Retinal pigment epithelial cell (primary cell): ENCODE data around the gene SIK3.

Experiments used
- DNase-seq: peaks from one replicate; pipeline ENCODE4 v3.0.0-alpha.2; 2010; ENCODE audit warnings: low read depth
- H3K4me3 ChIP-seq: 2 replicates; pipeline ENCODE4 v1.5.1; 2011; ENCODE audit warnings: mild to moderate bottlenecking, low read length, control low read depth, moderate library complexity
- TF ChIP-seq, protein P1 (sequence below): conservative IDR thresholded peaks from 2 replicates; pipeline ENCODE4 v1.5.1; 2011; ENCODE audit warnings: low read depth, low read length, control low read depth, inconsistent platforms

The SIK3 gene

DNA sequence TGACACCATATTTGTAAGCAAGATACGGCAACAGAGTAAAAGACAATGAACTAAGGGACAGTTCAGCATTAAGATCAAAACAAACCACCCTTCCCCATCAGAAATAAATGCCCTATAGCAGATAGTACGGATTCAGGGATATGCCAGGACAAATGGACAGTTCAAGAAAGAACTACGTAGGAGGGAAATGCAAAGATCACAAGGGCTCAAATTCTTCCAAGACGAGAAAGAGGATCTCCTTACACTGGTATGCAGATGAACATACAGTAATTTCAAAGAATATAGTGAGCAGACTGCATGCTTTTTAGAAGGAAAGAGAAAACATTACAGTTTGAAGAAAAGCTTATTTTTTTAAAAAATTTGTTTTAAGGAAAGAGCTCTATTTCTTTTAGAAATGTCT lies 136.1 kb downstream of the SIK3 start:
- no peak overlapping the region for H3K4me3 ChIP-seq
- no peak for DNase-seq
- TF ChIP-seq, protein P1, sequence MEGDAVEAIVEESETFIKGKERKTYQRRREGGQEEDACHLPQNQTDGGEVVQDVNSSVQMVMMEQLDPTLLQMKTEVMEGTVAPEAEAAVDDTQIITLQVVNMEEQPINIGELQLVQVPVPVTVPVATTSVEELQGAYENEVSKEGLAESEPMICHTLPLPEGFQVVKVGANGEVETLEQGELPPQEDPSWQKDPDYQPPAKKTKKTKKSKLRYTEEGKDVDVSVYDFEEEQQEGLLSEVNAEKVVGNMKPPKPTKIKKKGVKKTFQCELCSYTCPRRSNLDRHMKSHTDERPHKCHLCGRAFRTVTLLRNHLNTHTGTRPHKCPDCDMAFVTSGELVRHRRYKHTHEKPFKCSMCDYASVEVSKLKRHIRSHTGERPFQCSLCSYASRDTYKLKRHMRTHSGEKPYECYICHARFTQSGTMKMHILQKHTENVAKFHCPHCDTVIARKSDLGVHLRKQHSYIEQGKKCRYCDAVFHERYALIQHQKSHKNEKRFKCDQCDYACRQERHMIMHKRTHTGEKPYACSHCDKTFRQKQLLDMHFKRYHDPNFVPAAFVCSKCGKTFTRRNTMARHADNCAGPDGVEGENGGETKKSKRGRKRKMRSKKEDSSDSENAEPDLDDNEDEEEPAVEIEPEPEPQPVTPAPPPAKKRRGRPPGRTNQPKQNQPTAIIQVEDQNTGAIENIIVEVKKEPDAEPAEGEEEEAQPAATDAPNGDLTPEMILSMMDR = no peak

DNA sequence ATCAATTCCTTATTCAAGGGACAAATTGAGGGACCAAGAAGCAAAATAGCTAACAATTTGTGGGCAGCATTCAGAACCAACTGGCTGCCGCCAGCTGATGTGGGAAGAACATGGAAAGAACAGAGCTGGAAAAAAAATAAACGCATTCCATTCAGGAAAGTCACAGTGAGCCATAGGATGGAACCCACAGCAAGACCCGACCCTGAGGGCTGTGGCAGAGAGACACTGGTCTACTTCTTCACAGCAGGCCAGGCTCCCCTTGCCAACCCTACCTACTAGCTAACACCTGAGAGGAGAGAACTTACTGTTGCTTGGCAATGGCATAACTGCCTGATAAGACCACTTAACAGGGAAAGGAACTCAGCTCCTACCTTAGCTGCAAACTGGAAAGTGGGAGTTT lies 137.3 kb downstream of the SIK3 start:
- H3K4me3 ChIP-seq = no peak overlapping the region
- peak; percentile 22 for DNase-seq
- TF ChIP-seq, protein P1 = no peak

DNA sequence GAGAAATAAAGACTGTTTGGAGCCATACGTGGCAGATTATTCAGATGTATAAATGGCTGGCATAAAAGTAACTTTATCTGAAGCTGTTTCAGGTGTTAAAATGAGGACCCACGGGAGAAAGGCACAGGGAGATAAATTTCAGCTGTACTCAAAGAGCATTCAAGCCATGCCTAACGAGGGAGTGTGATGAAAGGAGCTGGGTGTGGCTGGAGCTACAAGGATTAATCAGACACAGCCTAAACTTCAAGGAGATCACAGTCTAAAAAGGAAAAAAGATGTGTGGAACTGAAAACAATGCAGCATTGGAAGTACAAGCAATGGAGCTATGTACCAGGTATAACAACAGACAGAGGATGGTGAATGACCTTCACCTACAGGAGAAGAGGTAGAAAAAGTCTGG lies 140.0 kb downstream of the SIK3 start:
- H3K4me3 ChIP-seq = no peak overlapping the region
- TF ChIP-seq, protein P1 = no peak
- no peak for DNase-seq

DNA sequence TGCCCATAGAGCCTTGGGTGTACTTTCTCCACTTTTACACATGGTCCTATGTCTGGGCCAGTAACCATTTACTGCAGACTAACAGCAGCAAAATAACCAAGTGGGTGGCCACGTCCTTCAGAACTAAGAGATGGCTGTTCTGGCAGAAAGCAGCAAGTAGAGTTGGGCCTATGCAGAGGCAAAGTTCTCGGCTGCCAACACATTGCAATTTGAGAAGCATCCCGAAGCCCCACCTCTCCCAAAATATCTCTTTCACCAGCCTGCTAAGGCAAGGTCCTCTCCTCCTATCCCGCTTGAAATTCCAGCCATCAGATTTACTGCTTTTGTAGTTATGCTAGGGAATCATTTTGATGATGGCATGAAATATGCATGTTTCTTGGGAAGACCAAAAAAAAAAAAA lies 142.3 kb downstream of the SIK3 start:
- TF ChIP-seq, protein P1 = no peak
- DNase-seq = no peak
- no peak overlapping the region for H3K4me3 ChIP-seq

DNA sequence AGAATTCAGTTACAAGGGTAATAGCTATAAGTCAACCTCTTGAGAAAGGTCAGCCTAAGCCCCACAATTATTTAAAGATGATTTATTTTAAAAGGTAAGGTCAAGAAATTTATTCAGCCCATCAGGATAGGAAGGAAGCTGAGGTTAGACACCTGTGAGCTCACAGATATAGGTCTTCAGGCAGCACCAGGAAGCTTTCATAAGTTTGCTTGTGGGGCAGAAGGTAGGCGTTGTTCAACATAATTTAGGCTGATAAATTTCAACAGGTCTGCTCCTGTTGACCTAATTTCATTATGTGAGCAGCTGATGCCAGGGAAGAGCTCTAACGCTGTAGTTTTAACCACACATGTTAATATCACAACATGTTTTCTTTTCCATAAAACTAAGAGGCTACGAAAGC lies 142.7 kb downstream of the SIK3 start:
- DNase-seq = no peak
- TF ChIP-seq, protein P1 = no peak
- H3K4me3 ChIP-seq = no peak overlapping the region

DNA sequence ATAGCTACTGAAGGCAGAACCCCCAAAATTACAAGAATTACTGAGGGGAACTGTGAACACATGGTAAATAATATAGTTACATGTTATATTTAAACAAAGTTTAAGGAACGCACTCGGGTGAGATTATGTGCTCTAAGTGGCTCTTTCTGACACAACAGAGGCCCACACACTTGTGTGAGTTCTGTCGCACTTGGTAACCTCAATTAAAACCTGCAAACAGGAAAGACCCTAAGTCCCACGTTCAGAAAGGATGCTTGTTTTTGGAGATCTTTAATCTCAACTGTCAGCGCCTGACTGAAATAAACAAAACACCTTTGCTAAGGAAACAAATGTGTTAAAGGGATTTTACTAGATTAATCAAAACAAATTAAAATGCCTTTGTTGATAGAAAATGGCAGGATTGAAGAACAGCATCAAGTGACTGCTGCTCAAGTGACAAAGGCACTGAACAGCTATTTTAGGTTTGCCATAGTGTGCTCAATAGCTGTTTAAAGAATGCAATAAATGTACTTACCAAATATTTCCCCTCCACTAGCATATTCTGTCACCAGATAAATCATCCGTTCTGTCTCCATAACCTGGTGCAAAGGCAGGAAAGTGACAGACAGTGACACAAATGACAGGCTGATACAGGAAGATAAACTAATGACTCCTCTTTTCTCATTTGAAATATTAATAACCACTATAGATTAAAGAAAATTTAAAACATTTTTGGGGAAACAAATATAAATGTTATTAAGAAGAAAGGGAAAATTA lies 144.5 kb downstream of the SIK3 start:
- no peak overlapping the region for H3K4me3 ChIP-seq
- DNase-seq = no peak
- TF ChIP-seq, protein P1 = no peak

DNA sequence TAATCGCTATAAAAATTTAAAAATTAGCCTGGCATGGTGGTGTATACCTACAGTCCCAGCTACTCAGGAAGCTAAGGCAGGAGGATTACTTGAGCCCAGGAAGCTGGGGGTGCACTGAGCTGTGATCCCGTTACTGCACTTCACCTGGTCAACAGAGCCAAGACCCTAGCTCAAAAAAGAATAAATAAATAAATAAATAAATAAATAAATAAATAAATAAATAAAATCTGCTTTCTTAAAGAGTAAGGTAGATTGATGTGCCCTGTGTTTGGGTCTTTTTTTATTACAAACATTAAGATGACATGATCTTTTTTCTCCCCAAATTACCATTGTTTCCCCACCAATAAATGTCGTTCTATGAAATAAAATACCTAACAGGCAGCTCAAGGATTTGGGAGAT lies 146.5 kb downstream of the SIK3 start:
- H3K4me3 ChIP-seq = no peak overlapping the region
- no peak for DNase-seq
- TF ChIP-seq, protein P1 = no peak
